ENCODE data around the gene DDN. TPM values are rescaled to one million over a fixed set of nuclear protein-coding genes. Genes with fewer than 3 reads are reported as not detected.

DDN gene
- under 1 TPM in 1 of 2 donors, not detected in 1; 0.66 TPM for total RNA-seq

- ATAC-seq (no peak), DNase-seq (peak; percentile 24 to 52 (median 34))
- Histone ChIP-seq H3K4me3 (peak within 1 kb of the TSS; percentile 18 to 50), H3K27ac (no peak within 1 kb of the TSS), H3K27me3 (no peaks in the 10 kb centered on the region), H3K9me3 (no peaks in the 10 kb centered on the region), H3K4me1 (peaks cover 37% of the 10 kb centered on the region), H3K36me3 (replicated peaks in 1 of 2; ENCODE audit: insufficient read depth in 1 of 2, low read depth in 2 of 2) (peaks cover 0 to 11% of the 10 kb centered on the region in 2 donors)
- intact Hi-C loops (cut with DNase I) = no loop called here
- WGBS, 2 donors = 0 to 1% methylated on average over 6 to 26 of the region's 30 CpGs
- no peak for TF ChIP-seq POLR2A (IDR thresholded peaks at IDR 0.05)
- no peak for TF ChIP-seq CTCF (IDR thresholded peaks at IDR 0.05)
Measured at GRCh38 chr12:48999371-49000131, at the start of gene DDN. Gene DDN, minus strand, starts transcription at chr12:48999375. Its CDS starts 88 bp downstream, at chr12:48999287.

- Histone ChIP-seq H3K9me3 (no peaks in the 10 kb centered on the region), H3K27me3 (no peaks in the 10 kb centered on the region), H3K4me3 (no peak overlapping the region), H3K27ac (no peak overlapping the region), H3K4me1 (peaks cover 3% of the 10 kb centered on the region), H3K36me3 (replicated peaks in 1 of 2; ENCODE audit: insufficient read depth in 1 of 2, low read depth in 2 of 2) (peaks cover 14 to 79% of the 10 kb centered on the region in 2 donors)
- no peak for ATAC-seq
- no peak for DNase-seq
- WGBS, 2 donors = 89 to 95% methylated on average over 10 of the region's 10 CpGs
- intact Hi-C loops (cut with DNase I) = no loop called here
- TF ChIP-seq CTCF (IDR thresholded peaks at IDR 0.05) (no peak), POLR2A (IDR thresholded peaks at IDR 0.05) (no peak)
Measured at GRCh38 chr12:49048953-49049352, 49.8 kb upstream of the DDN start.

- Histone ChIP-seq H3K27ac (no peak overlapping the region), H3K4me1 (no peaks in the 10 kb centered on the region), H3K36me3 (replicated peaks in 1 of 2; ENCODE audit: insufficient read depth in 1 of 2, low read depth in 2 of 2) (peaks cover 28 to 83% of the 10 kb centered on the region in 2 donors), H3K9me3 (no peaks in the 10 kb centered on the region), H3K4me3 (no peak overlapping the region), H3K27me3 (no peaks in the 10 kb centered on the region)
- ATAC-seq = no peak
- DNase-seq = no peak
- intact Hi-C loops (cut with DNase I) = no loop called here
- TF ChIP-seq POLR2A (IDR thresholded peaks at IDR 0.05) (no peak), CTCF (IDR thresholded peaks at IDR 0.05) (no peak)
- 91 to 94% methylated on average over 9 to 12 of the region's 12 CpGs for WGBS, 2 donors
Measured at GRCh38 chr12:49046129-49046895, 47.1 kb upstream of the DDN start.

- Histone ChIP-seq H3K4me1 (no peaks in the 10 kb centered on the region), H3K4me3 (no peak overlapping the region), H3K36me3 (replicated peaks in 1 of 2; ENCODE audit: insufficient read depth in 1 of 2, low read depth in 2 of 2) (peaks cover 35 to 80% of the 10 kb centered on the region in 2 donors), H3K27me3 (no peaks in the 10 kb centered on the region), H3K9me3 (no peaks in the 10 kb centered on the region), H3K27ac (no peak overlapping the region)
- no peak for ATAC-seq
- intact Hi-C loops (cut with DNase I) = no loop called here
- no peak for DNase-seq
- WGBS, 2 donors = 87 to 91% methylated on average over 11 to 12 of the region's 12 CpGs
- no peak for TF ChIP-seq POLR2A (IDR thresholded peaks at IDR 0.05)
- TF ChIP-seq CTCF (IDR thresholded peaks at IDR 0.05) = no peak
Measured at GRCh38 chr12:49044660-49045059, 45.5 kb upstream of the DDN start.

All from body of pancreas (tissue), 4 donors.